HCT116 (cell line): ENCODE results near the gene RAP2A. TPM values are rescaled to one million over a fixed set of nuclear protein-coding genes. Genes with fewer than 3 reads are reported as not detected.

Experiments used
- ATAC-seq: fragments of 200-7000 bp; cut with Tn5 transposase; 2 replicates; pipeline ENCODE4 v1.9.1; 2020; ENCODE audit warnings: mild to moderate bottlenecking, moderate library complexity
- BruUV-seq: library from RNA; stranded (reverse); fragments of 400-500 nt; replicated peaks from 2 replicates; lab custom pipeline; 2021; lab: Mats Ljungman, UMichigan
- CTCF ChIA-PET: fragments of 300-600 bp; sonication (Branson Sonifier 250); formaldehyde crosslinking; loops from one replicate; lab custom pipeline; 2021; ENCODE audit warnings: antibody characterized with exemption; lab: Charles Lee
- POLR2A ChIA-PET: fragments of 300-600, 350-600 bp; sonication (Branson Sonifier 250); formaldehyde crosslinking; loops from one replicate; lab custom pipeline; 2021; ENCODE audit warnings: antibody characterized with exemption; lab: Charles Lee
- RAD21 ChIA-PET, 2 experiments: fragments of 300-600 bp; sonication (Branson Sonifier 250); formaldehyde crosslinking; loops; one replicate each; lab custom pipeline; 2023; ENCODE audit warnings: low total read pairs in 2 of 2; ENCODE audit not compliant: uncharacterized antibody in 2 of 2, unreplicated experiment in 2 of 2, low non-redundant PET in 1 of 2; lab: Charles Lee
- DNase-seq: peaks from one replicate; pipeline ENCODE4 v3.0.0-alpha.2; 2010; ENCODE audit warnings: low read depth, low spot score
- H2AFZ ChIP-seq: fragments of 200-600 bp; shearing (Covaris generic), sonication (generic); 2 replicates; pipeline ENCODE4 v1.6.1; 2017; ENCODE audit warnings: low read depth, mixed run types, mixed read lengths, antibody characterized with exemption, low read length; ENCODE audit not compliant: poor library complexity, severe bottlenecking
- H3K27ac ChIP-seq: 2 replicates; pipeline ENCODE4 v1.5.1; 2012; ENCODE audit warnings: low read depth, low read length
- H3K27me3 ChIP-seq: fragments of 200-600 bp; sonication (generic); 2 replicates; pipeline ENCODE4 v1.6.1; 2016; ENCODE audit warnings: mixed run types, low read length, mixed read lengths; ENCODE audit not compliant: insufficient read depth
- H3K36me3 ChIP-seq, 2 experiments: fragments of 200-500 bp in 1 of 2; fragments of 200-600 bp in 1 of 2; sonication (Bioruptor generic) in 1 of 2; sonication (generic) in 1 of 2; 2 replicates each; pipeline versions ENCODE4 v1.5.1 to v1.6.1; 2014 to 2016; ENCODE audit warnings: low read length in 2 of 2, inconsistent platforms in 1 of 2, mixed read lengths in 1 of 2, mixed run types in 1 of 2; ENCODE audit not compliant: insufficient read depth in 2 of 2, control insufficient read depth in 1 of 2
- H3K4me1 ChIP-seq, 2 experiments: fragments of 200-600 bp in 1 of 2; sonication (generic) in 1 of 2; 2 replicates each; pipeline versions ENCODE4 v1.5.1 to v1.6.1; 2012 to 2017; ENCODE audit warnings: low read length in 2 of 2, inconsistent platforms in 1 of 2, mild to moderate bottlenecking in 1 of 2, mixed read lengths in 1 of 2, mixed run types in 1 of 2, moderate library complexity in 1 of 2; ENCODE audit not compliant: insufficient read depth in 2 of 2, control insufficient read depth in 1 of 2
- H3K4me2 ChIP-seq: fragments of 200-600 bp; sonication (generic); 2 replicates; pipeline ENCODE4 v1.6.1; 2017; ENCODE audit warnings: mixed run types, low read length, mixed read lengths
- H3K4me3 ChIP-seq, 2 experiments: fragments of 200-600 bp in 1 of 2; sonication (generic) in 1 of 2; replicated peaks in 1 of 2; 2 replicates each; pipeline ENCODE4 v1.5.1; 2011 to 2016; ENCODE audit warnings: low read length in 2 of 2, control low read depth in 1 of 2, low read depth in 1 of 2, mild to moderate bottlenecking in 1 of 2, mixed read lengths in 1 of 2, mixed run types in 1 of 2
- H3K79me2 ChIP-seq: fragments of 200-600 bp; sonication (generic); 2 replicates; pipeline ENCODE4 v1.6.1; 2017; ENCODE audit warnings: mild to moderate bottlenecking, mixed run types, low read length, moderate library complexity, mixed read lengths; ENCODE audit not compliant: insufficient read depth
- H3K9ac ChIP-seq: fragments of 200-600 bp; sonication (generic); 2 replicates; pipeline ENCODE4 v1.6.1; 2016; ENCODE audit warnings: low read length, mixed read lengths
- H3K9me2 ChIP-seq: fragments of 200-600 bp; sonication (generic), shearing (Covaris generic); 2 replicates; pipeline ENCODE4 v1.6.1; 2017; ENCODE audit warnings: mixed run types, mild to moderate bottlenecking, moderate library complexity; ENCODE audit not compliant: insufficient read depth
- H3K9me3 ChIP-seq, 2 experiments: fragments of 200-500 bp in 1 of 2; fragments of 200-600 bp in 1 of 2; sonication (Bioruptor generic) in 1 of 2; sonication (generic) in 1 of 2; 2 replicates each; pipeline ENCODE4 v1.6.1; 2014 to 2017; ENCODE audit warnings: low read length in 2 of 2, mixed read lengths in 2 of 2, inconsistent platforms in 1 of 2, low read depth in 1 of 2, mild to moderate bottlenecking in 1 of 2, mixed run types in 1 of 2, moderate library complexity in 1 of 2; ENCODE audit not compliant: control insufficient read depth in 1 of 2, insufficient read depth in 1 of 2
- H4K20me1 ChIP-seq: fragments of 200-600 bp; sonication (generic), shearing (Covaris generic); 2 replicates; pipeline ENCODE4 v1.6.1; 2017; ENCODE audit warnings: mixed run types, mild to moderate bottlenecking, moderate library complexity; ENCODE audit not compliant: insufficient read depth
- CBX3 ChIP-seq: IDR thresholded peaks from 2 replicates; pipeline ENCODE4 v1.6.1; 2012; ENCODE audit warnings: low read depth
- CEBPB ChIP-seq: IDR thresholded peaks from 2 replicates; pipeline ENCODE4 v1.6.1; 2012; ENCODE audit warnings: low read depth
- EGR1 ChIP-seq: IDR thresholded peaks from 2 replicates; pipeline ENCODE4 v1.6.1; 2012; ENCODE audit warnings: low read depth
- EZH2 ChIP-seq: fragments of 200-600 bp; sonication (generic); IDR thresholded peaks from 2 replicates; pipeline ENCODE4 v1.6.1; 2017; ENCODE audit warnings: antibody characterized with exemption, mixed run types
- EZH2phosphoT487 ChIP-seq: fragments of 200-600 bp; IDR thresholded peaks from 2 replicates; pipeline ENCODE4 v1.6.1; 2018; ENCODE audit warnings: antibody characterized with exemption, borderline replicate concordance
- FOSL1 ChIP-seq: IDR thresholded peaks from 2 replicates; pipeline ENCODE4 v1.6.1; 2012; ENCODE audit warnings: low read depth
- POLR2AphosphoS5 ChIP-seq: IDR thresholded peaks from 2 replicates; pipeline ENCODE4 v1.6.1; 2011; ENCODE audit warnings: mild to moderate bottlenecking, low read depth, low read length, moderate library complexity
- RAD21 ChIP-seq: IDR thresholded peaks from 2 replicates; pipeline ENCODE4 v1.6.1; 2012; ENCODE audit warnings: low read depth, mild to moderate bottlenecking
- TCF7L2 ChIP-seq: IDR thresholded peaks from 2 replicates; pipeline ENCODE4 v1.7.0; 2011; ENCODE audit warnings: borderline replicate concordance, inconsistent platforms; ENCODE audit not compliant: insufficient read depth, insufficient read length; ENCODE audit errors: extremely low read depth
- YY1 ChIP-seq: IDR thresholded peaks from 2 replicates; pipeline ENCODE4 v1.6.1; 2011; ENCODE audit warnings: low read length, low read depth, moderate library complexity, mild to moderate bottlenecking; ENCODE audit not compliant: insufficient replicate concordance; ENCODE audit errors: extremely low read depth
- ZBTB33 ChIP-seq: IDR thresholded peaks from 2 replicates; pipeline ENCODE4 v1.6.1; 2011; ENCODE audit warnings: mild to moderate bottlenecking, low read length, moderate library complexity; ENCODE audit not compliant: insufficient replicate concordance; ENCODE audit errors: extremely low read depth
- ZFX ChIP-seq: fragments of 450-650 bp; IDR thresholded peaks from 2 replicates; pipeline ENCODE4 v1.6.1; 2017
- intact Hi-C: fragments of 100-400 bp; cut with micrococcal nuclease; formaldehyde crosslinking; loops from 2 replicates; pipeline ENCODE4 v1.10.0; 2022
- total RNA-seq: library from RNA; stranded (reverse); gene quantifications from one replicate; pipeline ENCODE4 v1.2.1, GENCODE V29; 2021; ENCODE audit not compliant: unreplicated experiment
- TF ChIP-seq, protein P1 (sequence below): IDR thresholded peaks from 2 replicates; pipeline ENCODE4 v1.6.1; 2012

RAP2A gene
- total RNA-seq, 1 experiment from 2014 or later = 27.6 TPM

- TF ChIP-seq EGR1 (no peak), CBX3 (no peak), RAD21 (no peak), POLR2AphosphoS5 (no peak), EZH2phosphoT487 (no peak)
These were observed 11.6 kb upstream of the RAP2A start (continued) for GRCh38 chr13:97422118-97423054.

DNA sequence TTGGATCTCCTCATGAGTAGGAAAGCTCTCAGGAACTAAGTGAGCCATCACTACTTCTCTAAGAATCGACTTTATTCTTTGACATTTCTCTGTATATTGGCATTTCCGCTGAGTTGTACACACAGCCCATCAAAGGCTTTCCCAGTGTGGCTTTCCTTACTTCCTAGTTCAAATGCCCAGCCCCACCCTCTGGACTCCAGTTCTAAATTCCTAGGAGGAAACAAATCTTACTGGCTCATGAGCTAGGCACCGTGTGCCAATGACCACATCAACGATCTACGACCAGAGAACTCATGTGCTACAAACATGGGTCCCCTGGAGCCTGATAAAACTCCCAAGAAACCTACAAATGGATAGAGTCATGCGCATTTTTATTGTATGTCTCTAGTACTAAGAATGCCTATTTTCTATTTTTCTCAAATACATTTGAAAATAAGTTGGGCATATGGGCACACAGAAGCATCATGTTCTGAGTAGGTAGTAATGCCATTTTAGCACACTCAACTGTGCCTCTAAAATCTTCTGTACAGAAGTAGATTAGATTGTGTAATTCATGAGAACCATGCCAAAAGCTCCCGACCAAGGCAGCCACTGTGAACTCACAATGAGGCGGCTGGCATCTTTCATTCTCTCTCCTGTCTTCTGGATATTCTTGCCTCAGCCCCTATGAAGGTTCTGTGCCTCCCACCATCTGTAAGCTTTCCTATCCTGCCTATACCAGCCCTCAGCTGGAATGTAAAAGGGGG lies 10.5 kb upstream of the RAP2A start:
- Histone ChIP-seq H3K36me3 (no peaks in the 10 kb centered on the region), H3K9ac (no peak overlapping the region), H3K4me3 (no peak overlapping the region), H3K79me2 (no peaks in the 10 kb centered on the region), H3K9me3 (no peaks in the 10 kb centered on the region), H3K27me3 (no peaks in the 10 kb centered on the region), H3K4me2 (no peak overlapping the region), H3K27ac (no peak overlapping the region), H3K9me2 (no peaks in the 10 kb centered on the region), H3K4me1 (no peaks in the 10 kb centered on the region), H2AFZ (no peak overlapping the region), H4K20me1 (no peaks in the 10 kb centered on the region)
- ATAC-seq = no peak
- no peak for DNase-seq
- no TSS peak for BruUV-seq
- RAD21 ChIA-PET = no interaction called here
- CTCF ChIA-PET = no interaction called here
- intact Hi-C loops = no loop called here
- POLR2A ChIA-PET = interaction anchor here (2.7 kb wide), 1 partner anchor 10 kb away, joined by 8 read pairs; the partner anchor contains the start of gene RAP2A
- TF ChIP-seq, protein P1, sequence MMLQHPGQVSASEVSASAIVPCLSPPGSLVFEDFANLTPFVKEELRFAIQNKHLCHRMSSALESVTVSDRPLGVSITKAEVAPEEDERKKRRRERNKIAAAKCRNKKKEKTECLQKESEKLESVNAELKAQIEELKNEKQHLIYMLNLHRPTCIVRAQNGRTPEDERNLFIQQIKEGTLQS = no peak
- TF ChIP-seq TCF7L2 (no peak), EZH2 (no peak), POLR2AphosphoS5 (no peak), CEBPB (no peak), ZFX (no peak), YY1 (no peak), FOSL1 (no peak), RAD21 (no peak), CBX3 (no peak), ZBTB33 (no peak)
